EL (cell line): ENCODE measurements around the gene WDR38.

Source experiments
- DNase-seq: peaks from one replicate; pipeline ENCODE4 v3.0.0-alpha.2; 2016

Gene WDR38

GRCh38 chr9:124859803-124860581 lies 6.7 kb downstream of the WDR38 start:
- DNase-seq = no peak

GRCh38 chr9:124860582-124861341 lies 7.5 kb downstream of the WDR38 start:
- no peak for DNase-seq

GRCh38 chr9:124861342-124862229 lies 8.3 kb downstream of the WDR38 start, which contains the start of the genes ARPC5L and RPL35:
TSS of gene ARPC5L (plus strand) at chr9:124862130. CDS start at chr9:124869291, 7,161 bp downstream.
TSS of gene RPL35 (minus strand) at chr9:124861957. CDS start at chr9:124861912, 45 bp downstream.
- DNase-seq = peak; percentile 94

- no peak for DNase-seq
These were observed 10.2 kb downstream of the WDR38 start for GRCh38 chr9:124863371-124863871.

GRCh38 chr9:124868511-124869465 lies 15.5 kb downstream of the WDR38 start:
- peak; percentile 86 for DNase-seq

GRCh38 chr9:124869466-124869985 lies 16.3 kb downstream of the WDR38 start:
- no peak for DNase-seq

- DNase-seq = peak; percentile 51
These were observed 16.8 kb downstream of the WDR38 start for GRCh38 chr9:124869986-124870560.

GRCh38 chr9:124870723-124871122 lies 17.5 kb downstream of the WDR38 start:
- DNase-seq = no peak

- no peak for DNase-seq
These were observed 17.9 kb downstream of the WDR38 start for GRCh38 chr9:124871156-124871561.

GRCh38 chr9:124873664-124874063 lies 20.4 kb downstream of the WDR38 start:
- DNase-seq = no peak

GRCh38 chr9:124875501-124875900 lies 22.2 kb downstream of the WDR38 start:
- no peak for DNase-seq

- DNase-seq = no peak
These were observed 23.9 kb downstream of the WDR38 start for GRCh38 chr9:124877021-124877782.

- no peak for DNase-seq
These were observed 24.8 kb downstream of the WDR38 start for GRCh38 chr9:124878021-124878420.

GRCh38 chr9:124878518-124878917 lies 25.3 kb downstream of the WDR38 start:
- DNase-seq = no peak

- no peak for DNase-seq
These were observed 26.0 kb downstream of the WDR38 start for GRCh38 chr9:124879226-124879625.

- no peak for DNase-seq
These were observed 27.2 kb downstream of the WDR38 start for GRCh38 chr9:124880501-124880900.

GRCh38 chr9:124881138-124881743 lies 28.0 kb downstream of the WDR38 start:
- no peak for DNase-seq

GRCh38 chr9:124882231-124882630 lies 29.0 kb downstream of the WDR38 start:
- no peak for DNase-seq

GRCh38 chr9:124884376-124884775 lies 31.1 kb downstream of the WDR38 start:
- no peak for DNase-seq

GRCh38 chr9:124885551-124885950 lies 32.3 kb downstream of the WDR38 start:
- no peak for DNase-seq
